DMS53 treated with DMSO at 0.1 percent for 48 hours (cell line): ENCODE data around the gene WHRN.
A peak's percentile ranks its signal among the peaks of the same experiment; 100 is the strongest.

Source experiments
- DNase-seq: peaks from one replicate; lab custom pipeline; 2025; ENCODE audit not compliant: unreplicated experiment; lab: John Stamatoyannopoulos, UW

The WHRN gene

GRCh38 chr9:114450833-114451706 lies 54.2 kb downstream of the WHRN start:
- DNase-seq, result no peak

GRCh38 chr9:114450181-114450580 lies 55.1 kb downstream of the WHRN start:
- no peak for DNase-seq

GRCh38 chr9:114449236-114449635 lies 56.0 kb downstream of the WHRN start:
- no peak for DNase-seq

- no peak for DNase-seq
These were observed 56.6 kb downstream of the WHRN start for GRCh38 chr9:114448706-114449105.

- no peak for DNase-seq
These were observed 58.4 kb downstream of the WHRN start for GRCh38 chr9:114446672-114447450.

GRCh38 chr9:114446036-114446435 lies 59.2 kb downstream of the WHRN start:
- DNase-seq, result no peak

- DNase-seq, result no peak
These were observed 59.7 kb downstream of the WHRN start for GRCh38 chr9:114445616-114446015.

GRCh38 chr9:114442022-114442421 lies 63.3 kb downstream of the WHRN start:
- DNase-seq, result no peak

- DNase-seq, result no peak
These were observed 67.8 kb downstream of the WHRN start for GRCh38 chr9:114437401-114437893.

- peak; percentile 39 for DNase-seq
These were observed 70.4 kb downstream of the WHRN start for GRCh38 chr9:114434878-114435311.

- no peak for DNase-seq
These were observed 71.5 kb downstream of the WHRN start for GRCh38 chr9:114433720-114434255.

- DNase-seq, result no peak
These were observed 72.2 kb downstream of the WHRN start for GRCh38 chr9:114433086-114433485.

- no peak for DNase-seq
These were observed 72.8 kb downstream of the WHRN start for GRCh38 chr9:114432323-114433067.

- no peak for DNase-seq
These were observed 73.5 kb downstream of the WHRN start for GRCh38 chr9:114431770-114432169.

- no peak for DNase-seq
These were observed 74.3 kb downstream of the WHRN start for GRCh38 chr9:114431003-114431402.

GRCh38 chr9:114430457-114430856 lies 74.8 kb downstream of the WHRN start:
- peak; percentile 25 for DNase-seq

GRCh38 chr9:114429488-114429887 lies 75.8 kb downstream of the WHRN start:
- DNase-seq, result no peak

GRCh38 chr9:114428466-114428865 lies 76.8 kb downstream of the WHRN start:
- no peak for DNase-seq

- DNase-seq, result no peak
These were observed 77.6 kb downstream of the WHRN start for GRCh38 chr9:114427644-114428043.

GRCh38 chr9:114426046-114426948 lies 79.0 kb downstream of the WHRN start:
- DNase-seq, result no peak
